HG02884 (cell line): ENCODE results near the gene MOCS1.

Experiments
- ATAC-seq: cut with Tn5 transposase; IDR thresholded peaks from one replicate; pipeline ENCODE4 v1.9.1; 2021; ENCODE audit warnings: mild to moderate bottlenecking, moderate library complexity; ENCODE audit not compliant: unreplicated experiment

MOCS1 gene

DNA sequence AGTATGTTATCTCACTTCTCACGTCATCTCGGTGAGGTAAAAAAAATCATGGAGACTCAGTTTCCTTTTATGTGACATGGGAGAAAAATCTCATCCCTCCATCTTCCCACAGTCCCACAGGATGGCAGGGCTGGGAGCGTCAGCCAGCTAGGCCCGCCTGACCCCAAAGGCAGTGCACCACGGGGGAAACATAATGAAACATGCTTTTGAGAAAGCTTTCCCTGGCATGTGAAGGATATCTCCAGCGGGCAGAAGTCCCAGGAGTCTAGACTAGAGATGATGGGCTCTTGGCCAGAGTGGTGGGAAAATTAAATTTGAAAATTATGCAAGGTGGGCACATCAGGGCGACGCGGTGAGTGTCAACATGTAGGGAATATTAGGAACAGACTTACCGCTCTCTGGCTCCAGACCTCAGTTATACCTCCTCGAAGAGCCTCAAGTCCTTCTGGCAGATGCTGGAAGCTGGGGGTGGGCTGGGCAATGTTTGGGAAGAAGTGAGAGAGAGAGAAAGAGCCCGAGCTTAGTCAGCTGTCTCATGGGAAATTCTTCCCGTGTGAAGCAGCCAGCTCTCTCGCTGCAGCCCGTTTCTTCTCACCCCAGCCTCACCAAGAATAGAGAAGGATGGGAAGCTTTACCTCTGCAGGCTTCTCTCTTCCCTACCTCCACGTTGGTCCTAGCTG is 52.3 kb downstream of the MOCS1 start:
- ATAC-seq, result no peak

DNA sequence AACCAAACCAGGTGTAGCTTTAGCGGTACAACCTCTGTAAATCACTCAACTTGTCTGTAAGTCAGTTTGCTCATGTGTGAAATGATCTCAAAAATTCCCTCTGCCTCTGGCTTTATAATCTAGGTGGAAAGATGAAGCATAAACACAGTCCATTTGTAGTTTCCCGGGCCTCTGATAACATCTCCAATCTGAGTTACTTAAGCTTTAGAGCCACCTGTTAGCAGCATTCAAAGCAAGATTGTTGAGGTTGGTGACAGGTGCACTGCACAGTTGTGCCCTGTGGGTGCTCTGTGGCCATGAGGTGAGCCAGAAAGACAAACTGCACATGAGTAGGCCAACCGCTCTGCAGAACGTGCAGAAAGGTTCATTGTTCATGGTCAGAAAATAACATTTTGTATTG is 53.7 kb downstream of the MOCS1 start:
- ATAC-seq, result no peak

DNA sequence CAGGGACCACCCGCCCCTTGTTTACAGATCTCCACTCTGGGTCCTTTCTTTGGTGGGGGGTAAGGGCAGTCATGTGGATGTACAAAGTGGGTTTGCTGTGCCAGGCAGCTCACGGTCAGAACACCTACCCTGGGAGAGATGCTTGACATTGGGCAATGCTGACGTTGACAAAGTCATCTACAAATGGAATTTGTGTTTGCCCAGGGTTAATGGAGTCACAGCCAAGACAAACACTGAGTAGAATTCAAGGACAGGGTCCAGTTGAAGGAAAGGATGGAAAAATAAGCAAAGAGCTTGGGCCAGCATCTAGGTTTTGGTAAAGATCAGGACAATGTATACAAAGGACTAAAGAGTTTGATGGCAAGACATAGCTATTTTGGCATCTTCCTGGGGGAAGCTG is 54.7 kb downstream of the MOCS1 start:
- no peak for ATAC-seq

DNA sequence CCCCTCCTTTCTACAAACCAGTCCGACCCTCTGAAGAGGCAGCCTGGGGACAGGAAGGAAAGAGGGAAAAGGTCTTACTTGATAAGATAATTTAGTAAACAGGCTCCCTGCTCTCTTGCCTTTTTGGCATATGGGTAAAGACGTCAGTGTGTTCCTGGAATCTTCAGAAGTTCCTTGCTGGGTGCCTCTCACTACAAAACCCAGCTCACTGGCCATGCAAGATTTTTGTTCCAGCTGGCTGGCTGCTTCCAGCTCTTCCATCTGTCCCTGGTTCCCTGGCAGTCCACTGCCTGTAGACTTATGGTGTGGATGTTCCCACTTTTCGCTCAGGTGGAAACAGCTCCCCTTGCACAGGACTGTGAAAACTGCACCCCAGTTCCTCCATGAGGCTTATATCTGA is 57.4 kb downstream of the MOCS1 start:
- no peak for ATAC-seq

DNA sequence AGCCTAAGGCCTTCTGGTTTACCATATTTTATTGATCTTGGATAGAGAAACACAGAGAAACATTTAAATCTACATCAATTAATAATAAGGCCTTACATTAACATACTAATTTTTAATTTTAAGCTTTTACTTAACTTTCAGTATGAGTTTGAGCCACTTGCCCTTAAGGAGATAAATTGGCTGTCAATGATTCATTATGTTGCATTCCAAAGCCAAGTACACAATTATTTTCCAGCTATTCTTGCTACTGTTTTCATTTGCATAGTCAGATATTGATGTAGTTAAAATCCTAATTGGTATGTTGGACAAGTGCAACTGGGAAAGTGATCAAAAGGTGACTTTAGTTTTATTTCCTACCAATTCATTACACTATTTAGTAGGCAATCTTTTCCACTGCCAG is 58.2 kb downstream of the MOCS1 start:
- ATAC-seq, result no peak

DNA sequence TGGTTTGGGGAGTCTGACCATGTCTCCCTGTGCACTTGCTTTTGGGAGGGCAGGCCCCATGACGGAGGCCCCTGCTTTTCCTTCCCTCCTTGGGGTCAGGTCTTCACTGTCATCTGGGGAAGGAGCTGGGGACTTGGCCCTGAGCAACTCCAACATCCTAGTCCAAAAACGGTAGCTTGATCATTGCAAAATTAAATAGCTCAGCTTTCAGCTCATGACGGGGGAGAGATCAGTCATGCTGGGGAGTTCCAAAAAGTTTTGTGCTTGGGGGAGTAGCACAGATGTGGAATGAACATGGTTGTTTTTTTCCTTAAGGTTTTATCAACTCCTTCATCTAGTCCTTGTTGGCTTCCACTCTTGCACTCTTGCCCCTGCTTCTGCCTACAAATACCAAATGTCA is 60.8 kb downstream of the MOCS1 start:
- ATAC-seq, result no peak

DNA sequence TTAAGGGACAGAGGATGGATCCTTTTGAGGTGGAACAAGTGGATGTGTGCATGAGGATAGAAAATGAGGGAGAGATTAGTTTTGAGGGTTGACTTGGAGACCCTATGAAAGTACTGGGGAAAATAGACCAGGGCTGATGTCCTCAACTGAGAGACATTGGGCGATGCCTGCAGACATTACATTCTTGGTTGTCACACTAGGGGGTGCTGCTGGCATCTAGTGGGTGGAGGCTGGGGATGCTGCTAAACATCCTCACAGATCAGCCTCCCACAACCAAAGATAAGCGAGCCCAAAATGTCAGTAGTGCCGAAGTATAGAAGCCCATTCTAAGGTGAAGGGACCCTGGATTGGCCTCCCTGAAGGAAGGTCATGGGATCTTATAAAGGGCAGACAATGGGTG is 63.3 kb downstream of the MOCS1 start:
- no peak for ATAC-seq

DNA sequence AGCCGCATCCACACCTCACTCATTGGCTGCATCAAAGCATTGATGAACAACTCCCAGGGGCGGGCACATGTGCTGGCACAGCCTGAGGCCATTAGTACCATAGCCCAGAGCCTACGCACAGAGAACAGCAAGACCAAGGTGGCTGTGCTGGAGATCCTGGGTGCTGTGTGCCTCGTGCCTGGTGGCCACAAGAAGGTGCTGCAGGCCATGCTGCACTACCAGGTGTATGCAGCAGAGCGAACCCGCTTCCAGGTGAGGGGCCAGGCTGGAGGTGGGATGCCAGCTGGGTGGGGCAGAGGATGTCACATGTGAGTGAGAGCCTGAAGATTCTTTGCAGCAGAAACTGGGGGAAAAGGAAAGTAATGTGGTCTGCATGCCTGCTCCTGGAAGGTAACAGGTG is 66.7 kb downstream of the MOCS1 start:
- ATAC-seq, result no peak

DNA sequence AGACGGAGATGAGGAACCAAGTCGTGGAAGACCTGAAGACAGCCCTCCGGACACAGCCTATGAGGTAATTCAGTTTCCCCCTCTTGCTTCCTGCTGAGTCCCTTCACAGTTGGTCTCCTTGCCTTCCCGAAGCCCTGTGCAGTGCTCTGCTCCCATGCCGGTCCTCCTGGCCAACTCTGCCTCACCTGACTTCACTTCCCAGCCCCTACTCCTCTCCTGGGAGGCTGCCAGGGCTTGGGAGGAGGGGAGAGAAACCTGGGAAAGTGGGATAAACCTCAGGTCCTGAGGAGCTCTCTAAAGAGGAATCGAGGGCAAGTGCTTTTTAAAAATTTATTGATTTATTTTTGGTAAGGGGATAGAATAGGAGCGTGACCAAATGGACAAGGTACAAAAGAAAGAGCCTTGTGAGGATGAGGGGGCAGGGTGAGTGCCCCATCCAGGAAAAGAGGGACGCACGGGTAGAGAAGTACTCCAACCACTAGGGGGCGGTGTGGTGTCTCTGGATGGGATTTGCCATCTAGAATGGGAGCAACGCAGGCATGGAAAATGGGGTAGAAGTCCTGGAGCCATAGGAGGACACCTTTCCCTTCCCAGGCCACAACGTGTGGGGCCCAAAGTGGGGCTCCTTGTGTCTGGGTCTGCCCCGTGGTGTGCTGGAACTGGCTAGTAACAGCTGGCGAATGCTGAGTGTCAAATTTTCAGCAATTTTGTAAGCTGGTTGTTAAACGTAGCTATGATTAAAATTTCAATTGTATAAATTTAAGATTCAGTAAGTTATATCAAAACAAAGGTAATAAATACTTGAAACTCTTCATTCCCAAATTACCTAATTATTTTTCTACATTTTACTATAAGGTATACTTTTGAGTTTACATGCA is 69.0 kb downstream of the MOCS1 start:
- ATAC-seq, result no peak

DNA sequence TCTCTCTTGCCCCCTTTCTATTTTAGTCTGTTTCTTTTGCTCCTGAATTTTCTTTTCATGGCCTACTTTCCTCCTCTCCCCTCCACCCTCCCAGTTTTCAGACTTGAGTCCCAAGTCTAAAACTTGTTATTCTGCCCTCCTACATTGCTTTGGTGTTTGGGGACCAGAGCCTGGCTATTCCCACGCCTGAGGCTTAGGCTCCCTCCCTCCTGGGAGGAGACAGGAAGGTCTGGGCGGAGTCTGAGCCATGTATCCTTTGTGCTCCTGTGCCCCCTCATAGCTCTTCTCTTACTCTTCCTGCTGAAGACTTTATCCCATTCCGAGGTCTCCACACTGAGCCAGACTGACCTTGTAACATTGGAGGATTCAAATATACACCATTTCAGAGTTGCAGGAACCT is 72.6 kb downstream of the MOCS1 start:
- ATAC-seq, result no peak

DNA sequence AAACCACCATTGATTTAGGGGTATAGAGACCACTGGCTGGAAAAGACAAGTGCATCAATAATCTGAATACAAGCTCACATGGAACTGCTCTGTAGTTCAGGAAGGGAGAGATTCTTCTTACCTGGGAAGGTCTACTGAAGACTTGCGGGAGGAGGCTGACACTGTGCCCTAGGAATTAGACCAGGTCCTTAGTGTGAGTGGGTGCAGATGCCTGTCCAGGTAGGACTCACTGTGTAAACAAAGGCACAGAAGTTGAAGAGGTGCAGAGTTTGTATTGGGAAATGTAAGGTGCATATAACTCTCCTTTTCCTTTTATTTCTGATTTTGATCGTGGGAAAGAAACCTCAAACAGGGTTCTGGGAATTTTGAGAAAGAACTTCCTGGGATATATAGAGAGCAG is 75.2 kb downstream of the MOCS1 start:
- no peak for ATAC-seq

DNA sequence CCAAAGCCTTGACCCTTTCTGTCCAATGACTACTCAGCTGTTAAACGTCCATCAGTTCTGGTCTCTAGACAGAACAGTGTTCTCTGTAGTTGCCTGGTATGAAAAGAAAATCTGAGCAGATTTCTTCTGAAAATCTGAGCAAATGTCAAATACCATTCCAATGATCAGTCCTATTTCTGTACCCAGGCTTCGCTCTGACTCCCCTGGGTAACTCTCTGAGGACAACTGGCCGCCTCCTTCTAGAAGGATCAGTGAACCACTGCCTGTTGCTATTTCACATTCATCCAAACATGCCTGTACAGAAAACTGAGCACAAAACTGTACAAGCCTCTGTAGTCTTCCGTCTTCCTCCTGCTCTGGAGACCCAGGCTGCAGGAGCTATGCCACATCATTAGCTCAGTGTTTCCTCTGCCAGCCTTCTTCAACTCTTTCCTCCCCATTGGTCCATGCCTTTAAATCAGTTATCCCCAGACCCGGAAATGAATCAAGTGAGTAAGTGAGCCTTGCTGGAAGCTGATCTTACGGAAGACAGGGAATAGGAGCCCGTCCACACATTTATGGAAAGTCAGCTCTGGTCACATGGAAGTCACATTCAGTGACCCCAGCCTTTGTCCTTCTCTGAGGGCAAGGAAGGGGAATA is 78.8 kb downstream of the MOCS1 start:
- no peak for ATAC-seq
